ENCODE data around the gene PUS10.
"Not testable (repeated sequence)": the region's sequence is repeated elsewhere in the genome, so short reads cannot be mapped to it uniquely, and the experiment has no call there.

The PUS10 gene

GRCh38 chr2:60938301-60938700 is 79.8 kb downstream of the PUS10 start:
- in situ Hi-C loops (cut with HindIII; ENCODE audit: low sequenced_read_pairs), result no loop called here

DNA sequence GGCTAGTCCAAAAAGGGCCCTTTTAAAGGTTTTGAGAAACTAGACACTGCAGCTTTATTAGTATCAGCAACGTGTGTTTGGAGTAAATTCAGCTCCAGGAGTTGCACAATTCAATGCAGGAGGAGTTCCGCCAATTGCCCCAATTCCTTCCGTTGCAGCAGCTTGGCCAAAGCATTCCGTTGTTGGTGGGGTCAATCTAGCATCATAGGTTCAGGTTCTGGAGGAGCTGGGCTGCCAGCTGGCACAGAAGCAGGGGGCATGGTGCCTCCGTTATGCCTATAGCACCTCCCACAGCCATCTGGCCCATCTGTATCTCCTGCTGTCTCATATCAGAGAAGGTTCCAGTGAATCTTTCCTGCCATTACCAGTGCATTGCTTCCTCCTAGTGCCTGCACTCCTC is 81.3 kb downstream of the PUS10 start:
- in situ Hi-C loops (cut with HindIII; ENCODE audit: low sequenced_read_pairs), result no loop called here

- in situ Hi-C loops (cut with HindIII; ENCODE audit: low sequenced_read_pairs), result loop anchor here (5.0 kb wide), 1 partner anchor 72 kb away; no protein-coding TSS in a partner anchor
Observed at GRCh38 chr2:60934165-60934722, 83.8 kb downstream of the PUS10 start.

GRCh38 chr2:60932954-60933353 is 85.1 kb downstream of the PUS10 start:
- in situ Hi-C loops (cut with HindIII; ENCODE audit: low sequenced_read_pairs), result loop anchor here (5.0 kb wide), 1 partner anchor 71 kb away; no protein-coding TSS in a partner anchor

DNA sequence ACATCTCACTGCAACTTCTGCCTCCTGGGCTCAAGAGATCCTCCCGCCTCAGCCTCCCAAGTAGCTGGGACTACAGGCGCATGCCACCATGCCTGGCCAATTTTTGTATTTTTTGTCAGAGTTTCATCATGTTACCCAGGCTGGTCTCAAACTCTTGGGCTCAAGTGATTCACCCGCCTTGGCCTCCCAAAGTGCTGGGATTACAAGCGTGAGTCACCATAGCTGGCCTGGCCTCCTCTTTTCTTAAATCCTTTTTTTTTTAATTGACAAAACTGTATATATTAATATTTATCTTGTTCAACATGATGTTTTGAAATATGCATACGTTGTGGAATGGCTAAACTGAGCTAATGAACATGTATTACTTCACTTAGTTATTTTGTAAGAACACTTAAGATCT is 86.0 kb downstream of the PUS10 start:
- in situ Hi-C loops (cut with HindIII; ENCODE audit: low sequenced_read_pairs), result loop anchor here (5.0 kb wide), 1 partner anchor 70 kb away; no protein-coding TSS in a partner anchor

DNA sequence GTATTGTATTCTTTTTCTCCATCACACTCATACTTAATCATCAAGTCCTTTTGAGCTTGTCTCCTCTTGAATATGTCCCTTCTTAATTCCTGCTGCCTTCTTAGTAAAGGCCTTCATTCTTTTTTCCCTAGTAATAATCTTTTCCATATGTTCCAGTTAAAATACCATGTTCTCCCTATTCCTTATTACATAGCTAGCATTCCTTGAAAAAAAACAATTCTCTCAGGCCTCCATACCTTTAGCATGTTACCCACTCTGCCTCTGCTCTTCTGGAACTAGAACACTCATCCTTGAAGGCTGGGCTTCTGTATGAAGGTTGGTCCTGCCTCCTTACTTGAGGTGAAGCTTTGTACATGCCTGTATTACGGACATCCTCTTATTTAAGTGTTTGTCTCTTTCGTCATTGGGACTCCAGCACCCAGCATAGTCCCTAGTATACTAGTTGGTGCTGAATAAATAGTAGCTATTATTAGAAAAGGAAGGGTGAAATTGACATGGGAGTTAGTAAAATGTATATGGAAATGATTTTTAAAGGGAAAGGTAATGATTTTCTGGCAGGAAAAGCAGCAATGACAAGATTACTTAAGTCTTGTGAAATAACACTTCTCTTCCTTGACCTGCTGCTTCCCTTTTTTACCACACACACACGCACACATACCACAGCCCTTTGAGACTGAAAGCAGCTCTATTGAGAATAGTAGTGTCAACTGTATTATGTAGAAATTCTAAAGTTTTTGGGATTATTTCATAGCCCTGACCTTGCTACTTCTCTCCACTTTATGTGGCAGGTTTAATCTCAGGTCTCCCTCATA is 91.1 kb downstream of the PUS10 start:
- in situ Hi-C loops (cut with HindIII; ENCODE audit: low sequenced_read_pairs), result no loop called here

DNA sequence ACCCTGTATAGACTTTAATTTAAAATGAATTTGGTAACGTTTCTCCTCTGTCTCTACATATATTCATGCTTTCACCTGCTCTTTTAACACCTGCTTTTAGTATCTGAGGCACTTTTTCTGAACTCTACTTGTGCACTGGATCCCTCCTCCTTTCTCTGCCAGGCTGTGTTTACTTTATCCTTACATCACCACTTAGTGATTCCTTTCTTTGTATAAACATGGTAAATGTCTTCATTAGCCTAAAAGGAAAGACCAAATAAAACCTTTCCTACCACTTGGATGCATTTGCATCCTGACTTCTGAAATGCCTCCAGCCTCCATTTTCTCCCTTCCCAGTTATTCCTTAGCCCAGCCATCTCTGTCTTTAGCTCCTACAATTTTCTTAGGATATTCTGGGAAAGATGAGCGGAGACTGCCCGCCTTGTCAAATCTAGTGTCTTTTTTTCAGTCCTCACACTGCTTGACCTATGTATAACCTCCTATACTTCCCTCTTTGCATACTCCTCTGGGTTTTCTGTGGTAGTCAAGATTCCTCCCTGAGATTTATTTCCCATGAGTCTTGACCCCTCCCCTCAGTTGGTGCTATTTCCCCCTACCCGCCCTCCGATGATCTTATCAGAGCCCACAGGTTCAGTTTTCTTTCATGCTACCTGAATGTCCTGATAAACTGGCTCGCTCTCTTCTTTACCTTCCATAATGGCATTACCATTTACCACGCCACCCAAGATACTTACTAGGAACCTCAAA is 91.9 kb downstream of the PUS10 start:
- in situ Hi-C loops (cut with HindIII; ENCODE audit: low sequenced_read_pairs), result no loop called here

- in situ Hi-C loops (cut with HindIII; ENCODE audit: low sequenced_read_pairs), result no loop called here
Observed at GRCh38 chr2:60907329-60907728, 110.7 kb downstream of the PUS10 start.

- in situ Hi-C loops (cut with HindIII; ENCODE audit: low sequenced_read_pairs), result no loop called here
Observed at GRCh38 chr2:60906395-60906794, 111.7 kb downstream of the PUS10 start.

DNA sequence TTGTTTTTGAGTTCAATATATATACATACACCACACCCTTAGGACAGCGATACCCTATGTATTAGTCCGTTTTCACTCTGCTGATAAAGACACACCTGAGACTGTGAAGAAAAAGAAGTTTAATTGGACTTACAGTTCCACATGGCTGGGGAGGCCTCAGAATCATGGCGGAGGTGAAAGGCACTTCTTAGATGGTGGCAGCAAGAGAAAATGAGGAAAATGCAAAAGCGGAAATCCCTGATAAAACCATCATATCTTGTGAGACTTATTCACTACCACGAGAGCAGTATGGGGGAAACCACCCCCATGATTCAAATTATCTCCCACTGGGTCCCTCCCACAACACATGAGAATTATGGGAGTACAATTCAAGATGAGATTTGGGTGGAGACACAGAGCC is 112.2 kb downstream of the PUS10 start:
- in situ Hi-C loops (cut with HindIII; ENCODE audit: low sequenced_read_pairs), result not testable (repeated sequence)

DNA sequence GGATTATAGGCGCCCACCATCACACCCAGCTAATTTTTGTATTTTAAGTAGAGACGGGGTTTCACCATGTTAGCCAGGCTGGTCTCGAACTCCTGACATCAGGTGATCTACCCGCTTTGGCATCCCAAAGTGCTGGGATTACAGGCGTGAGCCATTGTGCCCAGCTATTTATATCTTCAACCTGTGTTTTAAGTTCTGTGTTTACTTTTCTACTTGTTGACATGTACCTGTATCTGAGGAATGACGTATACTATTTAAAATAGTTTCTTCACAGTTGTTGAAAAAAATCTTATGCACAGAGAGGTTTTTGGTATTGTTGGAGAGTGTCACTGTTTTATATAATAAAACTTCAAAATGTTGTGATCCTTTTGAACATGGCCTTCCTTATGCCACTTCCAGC is 116.8 kb downstream of the PUS10 start:
- in situ Hi-C loops (cut with HindIII; ENCODE audit: low sequenced_read_pairs), result not testable (repeated sequence)

- in situ Hi-C loops (cut with HindIII; ENCODE audit: low sequenced_read_pairs), result no loop called here
Observed at GRCh38 chr2:60899892-60900249, 118.2 kb downstream of the PUS10 start.

- in situ Hi-C loops (cut with HindIII; ENCODE audit: low sequenced_read_pairs), result no loop called here
Observed at GRCh38 chr2:60899230-60899891, 118.7 kb downstream of the PUS10 start.

GRCh38 chr2:60898567-60898966 is 119.5 kb downstream of the PUS10 start:
- in situ Hi-C loops (cut with HindIII; ENCODE audit: low sequenced_read_pairs), result no loop called here

Measured in endothelial cell of hepatic sinusoid (primary cell).